ENCODE data around the gene CACNA1D.

- no peak for TF ChIP-seq POLR2A (IDR thresholded peaks at IDR 0.05)
- TF ChIP-seq CTCF (IDR thresholded peaks at IDR 0.05) = no peak
- no peak for TF ChIP-seq POLR2AphosphoS5 (IDR thresholded peaks at IDR 0.05)
Measured at GRCh38 chr3:53484984-53485383, 9.4 kb upstream of the CACNA1D start.
